ENCODE results near the gene ZNF280B.
"Not testable (repeated sequence)": the region's sequence is repeated elsewhere in the genome, so short reads cannot be mapped to it uniquely, and the experiment has no call there.

ZNF280B gene

GRCh38 chr22:22534604-22535415 lies 26.3 kb upstream of the ZNF280B start:
- DNase-seq (ENCODE audit: low read depth, low spot score) = no peak

- no peak for DNase-seq (ENCODE audit: low read depth, low spot score)
Observed at GRCh38 chr22:22533863-22534262, 25.3 kb upstream of the ZNF280B start.

GRCh38 chr22:22533417-22533816 lies 24.9 kb upstream of the ZNF280B start:
- DNase-seq (ENCODE audit: low read depth, low spot score) = no peak

- not testable (repeated sequence) for DNase-seq (ENCODE audit: low read depth, low spot score)
Observed at GRCh38 chr22:22532547-22533071, 24.1 kb upstream of the ZNF280B start.

- DNase-seq (ENCODE audit: low read depth, low spot score) = no peak
Observed at GRCh38 chr22:22531770-22532546, 23.4 kb upstream of the ZNF280B start.

- no peak for DNase-seq (ENCODE audit: low read depth, low spot score)
Observed at GRCh38 chr22:22528780-22529179, 20.2 kb upstream of the ZNF280B start.

GRCh38 chr22:22527312-22527711 lies 18.8 kb upstream of the ZNF280B start:
- DNase-seq (ENCODE audit: low read depth, low spot score) = no peak

- no peak for DNase-seq (ENCODE audit: low read depth, low spot score)
Observed at GRCh38 chr22:22526125-22526912, 17.8 kb upstream of the ZNF280B start.

- no peak for DNase-seq (ENCODE audit: low read depth, low spot score)
Observed at GRCh38 chr22:22523494-22523893, 15.0 kb upstream of the ZNF280B start.

GRCh38 chr22:22521631-22522030 lies 13.1 kb upstream of the ZNF280B start:
- DNase-seq (ENCODE audit: low read depth, low spot score) = no peak

- DNase-seq (ENCODE audit: low read depth, low spot score) = no peak
Observed at GRCh38 chr22:22520667-22521602, 12.4 kb upstream of the ZNF280B start.

- DNase-seq (ENCODE audit: low read depth, low spot score) = peak; percentile 3
Observed at GRCh38 chr22:22520020-22520656, 11.6 kb upstream of the ZNF280B start, which contains the start of gene ZNF280A. TSS of gene ZNF280A (minus strand) at chr22:22520270. CDS start at chr22:22515630, 4,640 bp downstream.

GRCh38 chr22:22519591-22519990 lies 11.0 kb upstream of the ZNF280B start:
- DNase-seq (ENCODE audit: low read depth, low spot score) = no peak

GRCh38 chr22:22516992-22517391 lies 8.4 kb upstream of the ZNF280B start:
- DNase-seq (ENCODE audit: low read depth, low spot score) = no peak

GRCh38 chr22:22515890-22516289 lies 7.3 kb upstream of the ZNF280B start:
- DNase-seq (ENCODE audit: low read depth, low spot score) = no peak

GRCh38 chr22:22514431-22514830 lies 5.9 kb upstream of the ZNF280B start:
- not testable (repeated sequence) for DNase-seq (ENCODE audit: low read depth, low spot score)

GRCh38 chr22:22513619-22514018 lies 5.1 kb upstream of the ZNF280B start:
- DNase-seq (ENCODE audit: low read depth, low spot score) = no peak

- no peak for DNase-seq (ENCODE audit: low read depth, low spot score)
Observed at GRCh38 chr22:22512951-22513350, 4.4 kb upstream of the ZNF280B start.

GRCh38 chr22:22510833-22511232 lies 2.3 kb upstream of the ZNF280B start:
- DNase-seq (ENCODE audit: low read depth, low spot score) = not testable (repeated sequence)

GRCh38 chr22:22509912-22510311 lies 1.4 kb upstream of the ZNF280B start:
- DNase-seq (ENCODE audit: low read depth, low spot score) = not testable (repeated sequence)
